Right atrium auricular region (tissue), 2 donors: ENCODE data around the gene EPC2. TPM values are rescaled to one million over a fixed set of nuclear protein-coding genes. Genes with fewer than 3 reads are reported as not detected.
"Not testable (repeated sequence)": the region's sequence is repeated elsewhere in the genome, so short reads cannot be mapped to it uniquely, and the experiment has no call there.

Experiments used
- DNase-seq: peaks from one replicate; pipeline ENCODE4 v3.0.0-alpha.2; 2019; ENCODE audit warnings: low spot score
- H3K27ac ChIP-seq, 2 donors: fragments of 200-600 bp; sonication (generic); 1 replicate in 1 of 2; 2 replicates in 1 of 2; pipeline ENCODE4 v1.5.1; 2016 to 2019
- H3K27me3 ChIP-seq, 2 donors: fragments of 200-600 bp; sonication (generic); one replicate each; pipeline versions ENCODE4 v1.5.1 to v1.6.0; 2017 to 2019
- H3K36me3 ChIP-seq: fragments of 200-600 bp; sonication (generic); one replicate; pipeline ENCODE4 v1.5.1; 2016
- H3K4me1 ChIP-seq, 2 donors: fragments of 200-600 bp; sonication (generic); one replicate each; pipeline versions ENCODE4 v1.5.1 to v1.6.0; 2017 to 2019
- H3K4me3 ChIP-seq, 2 donors: fragments of 200-600 bp; sonication (generic); 1 replicate in 1 of 2; 2 replicates in 1 of 2; pipeline ENCODE4 v1.5.1; 2017 to 2019; ENCODE audit warnings: mild to moderate bottlenecking in 1 of 2, moderate library complexity in 1 of 2
- H3K9me3 ChIP-seq, 2 donors: fragments of 200-600 bp; sonication (generic); one replicate each; pipeline ENCODE4 v1.5.1; 2019
- total RNA-seq, 2 donors: library from RNA; depleted of rRNA; stranded (reverse); fragments of >200 nt; gene quantifications; one replicate each; pipeline ENCODE4 v1.1.0, GENCODE V29; 2016
- TF ChIP-seq, protein P1 (sequence below), 2 donors: fragments of 200-600 bp; sonication (generic); IDR thresholded peaks; one replicate each; pipeline ENCODE4 v1.5.1; 2019; ENCODE audit warnings: antibody characterized with exemption in 2 of 2

The EPC2 gene
- total RNA-seq, 2 donors from 2014 or later, result 17.8 to 18.3 TPM

- peak overlapping the region; percentile 98 to 100 for H3K27ac ChIP-seq
- TF ChIP-seq, protein P1, sequence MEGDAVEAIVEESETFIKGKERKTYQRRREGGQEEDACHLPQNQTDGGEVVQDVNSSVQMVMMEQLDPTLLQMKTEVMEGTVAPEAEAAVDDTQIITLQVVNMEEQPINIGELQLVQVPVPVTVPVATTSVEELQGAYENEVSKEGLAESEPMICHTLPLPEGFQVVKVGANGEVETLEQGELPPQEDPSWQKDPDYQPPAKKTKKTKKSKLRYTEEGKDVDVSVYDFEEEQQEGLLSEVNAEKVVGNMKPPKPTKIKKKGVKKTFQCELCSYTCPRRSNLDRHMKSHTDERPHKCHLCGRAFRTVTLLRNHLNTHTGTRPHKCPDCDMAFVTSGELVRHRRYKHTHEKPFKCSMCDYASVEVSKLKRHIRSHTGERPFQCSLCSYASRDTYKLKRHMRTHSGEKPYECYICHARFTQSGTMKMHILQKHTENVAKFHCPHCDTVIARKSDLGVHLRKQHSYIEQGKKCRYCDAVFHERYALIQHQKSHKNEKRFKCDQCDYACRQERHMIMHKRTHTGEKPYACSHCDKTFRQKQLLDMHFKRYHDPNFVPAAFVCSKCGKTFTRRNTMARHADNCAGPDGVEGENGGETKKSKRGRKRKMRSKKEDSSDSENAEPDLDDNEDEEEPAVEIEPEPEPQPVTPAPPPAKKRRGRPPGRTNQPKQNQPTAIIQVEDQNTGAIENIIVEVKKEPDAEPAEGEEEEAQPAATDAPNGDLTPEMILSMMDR (IDR thresholded peaks at IDR 0.05), result no peak
- H3K27me3 ChIP-seq, result no peaks in the 10 kb centered on the region
- H3K4me1 ChIP-seq, result peaks cover 0 to 40% of the 10 kb centered on the region in 2 donors
- H3K4me3 ChIP-seq, result peak overlapping the region; percentile 83 to 89
- H3K36me3 ChIP-seq, result no peaks in the 10 kb centered on the region
- no peaks in the 10 kb centered on the region for H3K9me3 ChIP-seq
- DNase-seq, result no peak
These were observed 1.6 kb downstream of the EPC2 start for GRCh38 chr2:148646231-148646559.

- H3K27me3 ChIP-seq, DNase-seq, H3K9me3 ChIP-seq, H3K4me3 ChIP-seq, H3K27ac ChIP-seq, H3K36me3 ChIP-seq: not testable (repeated sequence)
- peaks cover 0 to 49% of the 10 kb centered on the region in 2 donors for H3K4me1 ChIP-seq
These were observed 3.2 kb downstream of the EPC2 start for GRCh38 chr2:148647711-148648110.

DNA sequence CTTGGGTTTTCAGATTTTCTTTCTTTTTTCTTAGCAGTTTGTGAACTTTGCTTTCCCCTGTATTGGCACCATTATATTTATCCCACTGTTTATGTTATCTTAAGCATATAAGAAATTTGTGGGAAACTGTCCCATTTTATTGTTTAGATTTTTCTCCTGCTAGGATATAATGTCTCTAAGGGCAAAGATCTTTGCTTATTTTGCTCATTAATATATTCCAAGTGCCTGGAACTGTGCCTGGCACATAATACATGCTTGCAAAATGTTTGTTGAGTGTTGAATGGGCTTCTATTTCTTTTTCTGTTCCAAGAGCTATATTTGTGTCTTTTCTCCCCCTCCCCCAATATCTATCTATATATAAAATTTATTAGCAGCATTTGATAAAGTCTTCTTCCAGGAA, 5.4 kb downstream of the EPC2 start:
- Histone ChIP-seq H3K27me3 (no peaks in the 10 kb centered on the region), H3K4me3 (no peak overlapping the region), H3K27ac (no peak overlapping the region), H3K36me3 (no peaks in the 10 kb centered on the region), H3K4me1 (peaks cover 0 to 58% of the 10 kb centered on the region in 2 donors), H3K9me3 (no peaks in the 10 kb centered on the region)
- TF ChIP-seq, protein P1 (IDR thresholded peaks at IDR 0.05), result no peak
- no peak for DNase-seq

GRCh38 chr2:148650881-148651280, 6.3 kb downstream of the EPC2 start:
- TF ChIP-seq, protein P1 (IDR thresholded peaks at IDR 0.05), result no peak
- Histone ChIP-seq H3K36me3 (no peaks in the 10 kb centered on the region), H3K27ac (no peak overlapping the region), H3K4me1 (peaks cover 0 to 58% of the 10 kb centered on the region in 2 donors), H3K27me3 (no peaks in the 10 kb centered on the region), H3K4me3 (no peak overlapping the region), H3K9me3 (no peaks in the 10 kb centered on the region)
- DNase-seq, result no peak

DNA sequence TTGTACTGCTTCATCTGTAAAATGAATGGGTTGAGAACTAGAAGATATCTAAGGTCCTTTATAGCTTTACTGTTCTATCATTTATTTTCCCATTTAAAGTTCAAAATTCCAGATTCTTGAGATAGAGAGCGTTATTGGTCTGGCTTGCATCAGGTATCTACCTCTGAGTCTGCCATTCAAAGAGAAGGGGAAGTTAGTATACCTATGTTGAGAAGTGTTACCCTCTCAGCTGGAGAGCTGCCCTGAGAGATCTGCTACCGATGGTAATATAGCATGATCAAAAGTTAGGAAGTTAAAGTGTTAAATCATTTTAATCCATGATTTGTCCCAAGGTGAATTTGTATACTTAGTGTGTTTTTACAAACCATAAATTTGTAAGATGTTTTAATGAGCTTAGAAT, 7.4 kb downstream of the EPC2 start:
- H3K27ac ChIP-seq, result no peak overlapping the region
- peaks cover 0 to 68% of the 10 kb centered on the region in 2 donors for H3K4me1 ChIP-seq
- DNase-seq, result no peak
- H3K4me3 ChIP-seq, result no peak overlapping the region
- H3K9me3 ChIP-seq, result no peaks in the 10 kb centered on the region
- no peaks in the 10 kb centered on the region for H3K27me3 ChIP-seq
- TF ChIP-seq, protein P1 (IDR thresholded peaks at IDR 0.05), result no peak
- H3K36me3 ChIP-seq, result no peaks in the 10 kb centered on the region

DNA sequence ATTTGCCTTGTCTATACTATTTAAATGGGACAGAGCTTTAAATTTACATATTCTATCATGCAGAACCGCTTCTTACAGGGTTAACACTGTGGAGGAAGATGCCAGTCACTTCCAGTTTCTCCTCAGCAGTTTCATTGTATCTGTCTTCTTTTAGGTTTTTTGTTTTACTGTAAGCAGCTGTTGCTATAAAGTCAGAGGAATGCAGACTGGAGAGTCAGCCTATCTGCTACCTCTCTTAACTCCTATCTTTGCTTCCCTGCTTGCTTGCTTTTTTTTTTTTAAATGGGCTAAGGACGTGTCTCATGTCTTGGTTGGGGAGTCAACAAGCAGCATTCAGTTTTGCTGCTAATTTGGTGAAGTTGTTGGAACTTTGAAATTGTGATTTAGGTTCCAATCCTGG, 8.9 kb downstream of the EPC2 start:
- Histone ChIP-seq H3K9me3 (no peaks in the 10 kb centered on the region), H3K27ac (no peak overlapping the region), H3K27me3 (no peaks in the 10 kb centered on the region), H3K36me3 (no peaks in the 10 kb centered on the region), H3K4me1 (peaks cover 0 to 65% of the 10 kb centered on the region in 2 donors), H3K4me3 (no peak overlapping the region)
- TF ChIP-seq, protein P1 (IDR thresholded peaks at IDR 0.05), result no peak
- no peak for DNase-seq
